GM19463 (cell line): ENCODE measurements around the gene GRB2.
"Not testable (repeated sequence)": the region's sequence is repeated elsewhere in the genome, so short reads cannot be mapped to it uniquely, and the experiment has no call there.

Experiments
- ATAC-seq: cut with Tn5 transposase; IDR thresholded peaks from one replicate; pipeline ENCODE4 v1.9.1; 2021; ENCODE audit warnings: mild to moderate bottlenecking, moderate library complexity; ENCODE audit not compliant: unreplicated experiment

Gene GRB2

GRCh38 chr17:75289832-75290337 lies 115.6 kb downstream of the GRB2 start:
- ATAC-seq = no peak

GRCh38 chr17:75289115-75289831 lies 116.2 kb downstream of the GRB2 start, which contains the start of gene SLC25A19:
Gene SLC25A19 (minus strand): TSS chr17:75289433. CDS start chr17:75286764, 2,669 bp downstream.
- peak; percentile 91 for ATAC-seq

GRCh38 chr17:75288770-75289114 lies 116.7 kb downstream of the GRB2 start:
- ATAC-seq = peak; percentile 6

GRCh38 chr17:75288359-75288758 lies 117.1 kb downstream of the GRB2 start:
- ATAC-seq = no peak

GRCh38 chr17:75287221-75287620 lies 118.3 kb downstream of the GRB2 start:
- no peak for ATAC-seq

- ATAC-seq = no peak
These were observed 120.4 kb downstream of the GRB2 start for GRCh38 chr17:75285123-75285522.

- ATAC-seq = not testable (repeated sequence)
These were observed 125.3 kb downstream of the GRB2 start for GRCh38 chr17:75280189-75280588.

GRCh38 chr17:75277664-75278071 lies 127.8 kb downstream of the GRB2 start:
- no peak for ATAC-seq

GRCh38 chr17:75273977-75274708 lies 131.3 kb downstream of the GRB2 start:
- no peak for ATAC-seq

- no peak for ATAC-seq
These were observed 132.7 kb downstream of the GRB2 start for GRCh38 chr17:75272848-75273184.

GRCh38 chr17:75271955-75272847 lies 133.3 kb downstream of the GRB2 start:
- no peak for ATAC-seq

- peak; percentile 73 for ATAC-seq
These were observed 134.1 kb downstream of the GRB2 start for GRCh38 chr17:75271233-75271954.

- ATAC-seq = no peak
These were observed 134.6 kb downstream of the GRB2 start, which contains the start of gene MIF4GD for GRCh38 chr17:75270966-75271232. Gene MIF4GD (minus strand): TSS chr17:75271231. CDS start chr17:75270195, 1,036 bp downstream.

GRCh38 chr17:75270218-75270965 lies 135.1 kb downstream of the GRB2 start:
- peak; percentile 38 for ATAC-seq

- ATAC-seq = no peak
These were observed 135.6 kb downstream of the GRB2 start for GRCh38 chr17:75269844-75270217.
